GM10847 (cell line): ENCODE results near the gene ARL4D.

Source experiments
- POLR2A ChIP-seq: IDR thresholded peaks from 2 replicates; pipeline ENCODE4 v1.6.1; 2011; ENCODE audit not compliant: insufficient read length; ENCODE audit errors: extremely low read depth

Gene ARL4D

DNA sequence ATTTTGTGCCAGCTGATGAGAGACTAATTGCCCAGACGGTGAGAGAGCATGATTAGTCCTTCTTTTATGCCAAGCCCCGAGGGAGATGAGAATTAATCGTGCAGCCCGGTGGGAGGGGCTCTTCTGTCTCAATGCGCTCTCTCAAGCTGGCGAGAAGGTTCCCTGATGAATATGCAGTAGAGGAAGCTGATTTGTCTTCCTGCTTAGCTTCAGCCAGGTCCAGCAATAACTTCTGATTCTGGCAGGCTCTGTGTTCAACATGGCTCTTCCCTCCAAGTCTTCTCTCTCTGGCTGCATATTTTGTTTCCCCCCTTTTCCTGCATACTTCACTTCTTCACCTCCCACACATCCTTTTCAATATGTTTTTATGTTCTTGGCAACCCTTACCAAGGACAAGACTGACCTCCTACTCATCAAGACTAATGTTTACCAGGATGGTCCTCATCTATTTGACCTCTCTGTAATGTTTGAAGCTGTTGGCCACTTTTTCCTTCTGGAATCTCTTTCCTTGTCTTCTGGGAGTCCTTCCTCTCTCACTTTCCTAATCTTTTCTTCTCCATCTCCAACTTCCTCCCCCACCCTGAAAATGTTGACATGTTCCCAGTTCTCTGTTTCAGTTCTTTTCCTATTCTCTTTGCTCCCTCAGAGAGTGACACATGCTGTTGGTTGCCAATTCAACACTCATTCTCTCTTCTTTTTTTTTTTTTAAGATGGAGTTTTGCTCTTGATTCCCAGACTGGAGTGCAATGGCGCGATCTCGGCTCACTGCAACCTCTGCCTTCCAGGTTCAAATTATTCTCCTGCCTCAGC is 33.1 kb downstream of the ARL4D start:
- no peak for TF ChIP-seq POLR2A

DNA sequence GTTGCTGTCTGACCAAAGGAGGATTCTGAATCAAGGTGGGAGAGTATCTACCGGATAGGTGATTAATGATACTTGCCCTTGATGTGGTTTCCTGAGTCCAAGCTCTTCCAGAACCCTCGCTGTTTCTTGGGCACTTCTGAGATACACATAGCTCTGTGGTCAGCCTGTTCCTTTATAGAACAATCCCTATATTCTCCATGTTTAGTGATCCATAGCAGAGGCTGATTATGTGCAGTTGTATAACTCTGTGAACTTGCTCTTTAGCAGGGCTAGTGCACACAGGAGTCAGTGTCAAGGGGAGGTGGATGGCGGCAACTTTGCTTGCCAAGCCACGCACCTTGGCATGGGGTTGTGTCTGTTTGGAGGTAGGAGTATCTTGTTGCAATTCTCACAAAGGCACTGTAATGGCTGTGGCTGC is 36.1 kb downstream of the ARL4D start:
- TF ChIP-seq POLR2A = no peak

GRCh38 chr17:43437756-43438155 is 39.0 kb downstream of the ARL4D start:
- TF ChIP-seq POLR2A = no peak

DNA sequence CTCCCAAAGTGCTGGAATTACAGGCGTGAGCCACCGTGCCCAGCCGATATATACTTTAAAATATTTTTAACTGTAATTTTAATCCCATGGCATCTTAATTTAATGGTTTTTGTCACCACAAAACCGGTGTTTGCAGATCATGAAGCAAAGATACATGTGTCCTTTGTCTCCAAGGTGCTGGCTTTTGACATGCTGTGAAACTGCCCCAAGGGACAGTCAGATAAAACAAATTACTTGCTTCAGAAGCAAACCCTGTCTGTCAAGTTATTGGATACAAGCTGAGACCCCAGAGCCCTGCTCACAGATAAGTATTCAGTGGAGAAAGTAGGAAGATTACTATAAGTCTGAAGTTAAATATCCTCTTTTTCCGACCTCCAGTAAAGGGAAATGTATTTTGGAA is 39.8 kb downstream of the ARL4D start:
- TF ChIP-seq POLR2A = no peak

DNA sequence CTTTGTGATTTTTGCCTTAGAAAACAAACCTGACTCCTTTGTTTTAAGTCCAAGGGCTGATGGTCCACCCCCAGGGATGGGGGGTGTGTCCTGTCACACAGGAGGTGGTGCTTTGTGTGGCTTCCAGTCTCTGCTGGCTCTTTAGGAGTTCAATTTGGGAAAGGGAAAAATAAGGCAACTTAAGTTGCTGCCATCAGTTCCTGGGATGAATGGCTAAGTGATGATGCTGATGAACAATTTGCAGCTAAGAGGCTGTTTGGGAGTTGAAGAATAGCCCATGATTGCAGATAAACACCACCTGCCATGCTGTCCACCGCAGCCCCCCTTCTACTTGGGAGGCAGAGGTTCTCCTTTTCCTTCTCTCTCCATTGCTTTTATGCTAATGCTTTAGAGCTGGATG is 40.2 kb downstream of the ARL4D start:
- no peak for TF ChIP-seq POLR2A

DNA sequence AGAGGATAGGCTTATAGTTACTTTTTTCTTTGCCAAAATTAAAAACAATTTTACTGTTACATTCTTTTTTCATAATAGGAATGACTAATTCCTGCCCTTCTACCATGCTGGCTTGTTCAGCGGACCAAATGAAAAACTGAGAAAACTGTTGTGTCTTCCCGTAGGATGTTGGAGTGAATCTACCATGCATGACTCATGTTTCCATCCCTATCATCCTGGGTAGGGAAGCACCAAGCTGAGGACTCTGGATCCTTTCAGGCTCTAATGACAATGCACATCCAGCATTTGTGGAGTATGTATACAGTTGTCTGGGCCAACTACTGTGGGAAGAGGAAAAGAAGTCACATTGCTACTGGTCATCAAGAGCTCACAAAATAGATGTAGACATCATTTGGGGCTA is 43.9 kb downstream of the ARL4D start:
- TF ChIP-seq POLR2A = no peak

- no peak for TF ChIP-seq POLR2A
Measured at GRCh38 chr17:43443381-43443780, 44.6 kb downstream of the ARL4D start.

GRCh38 chr17:43444223-43445008 is 45.6 kb downstream of the ARL4D start:
- no peak for TF ChIP-seq POLR2A

- no peak for TF ChIP-seq POLR2A
Measured at GRCh38 chr17:43445009-43445589, 46.3 kb downstream of the ARL4D start.

- no peak for TF ChIP-seq POLR2A
Measured at GRCh38 chr17:43446773-43447172, 48.0 kb downstream of the ARL4D start.

DNA sequence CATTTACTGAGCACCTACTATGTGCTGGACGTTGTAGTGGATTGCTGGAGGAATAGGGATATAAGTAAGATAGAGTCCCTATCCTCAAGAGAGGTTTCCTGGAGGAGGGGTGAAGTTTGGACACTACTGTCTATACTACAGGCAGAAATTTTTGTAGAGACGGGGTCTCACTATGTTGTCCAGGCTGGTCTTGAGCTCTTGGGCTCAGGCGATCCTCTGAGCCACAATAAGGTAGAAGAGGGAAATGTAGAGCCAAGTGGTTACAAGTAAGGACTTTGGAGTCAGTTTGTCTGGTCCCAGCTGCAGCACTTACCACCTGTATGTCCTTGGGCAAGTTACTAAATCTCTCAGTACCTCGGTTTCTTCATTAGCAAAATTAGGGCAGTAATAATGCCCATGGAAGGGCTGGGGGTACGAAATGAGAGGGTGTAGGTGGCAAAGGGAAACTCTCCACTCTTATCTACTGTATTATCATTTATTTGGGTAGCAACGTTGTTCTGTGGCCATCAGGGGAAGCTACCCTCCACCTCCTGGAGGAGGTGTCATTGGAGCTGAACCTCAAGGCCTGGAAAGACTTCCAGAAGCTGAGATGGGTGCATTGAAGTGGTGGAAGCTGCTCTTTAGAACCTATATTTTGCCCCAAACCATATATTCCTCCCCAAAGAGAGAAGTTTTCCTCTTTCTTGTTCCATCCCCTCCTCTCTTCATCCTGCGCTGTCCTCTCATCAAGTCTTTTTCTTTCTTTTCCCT is 50.1 kb downstream of the ARL4D start:
- TF ChIP-seq POLR2A = no peak

- no peak for TF ChIP-seq POLR2A
Measured at GRCh38 chr17:43449470-43450248, 50.9 kb downstream of the ARL4D start.
